Omental fat pad (tissue), 4 donors: ENCODE data around the gene SLC28A2. TPM values are rescaled to one million over a fixed set of nuclear protein-coding genes. Genes with fewer than 3 reads are reported as not detected.

Source experiments
- ATAC-seq: fragments of 150-250 bp; one replicate; pipeline ENCODE4 v1.9.1; 2016; ENCODE audit warnings: mild to moderate bottlenecking, moderate library complexity; ENCODE audit not compliant: low FRiP score
- DNase-seq: peaks from one replicate; pipeline ENCODE4 v3.0.0-alpha.2; 2019; ENCODE audit warnings: low spot score
- CTCF ChIP-seq, 3 donors: fragments of 450-650 bp; IDR thresholded peaks; one replicate each; pipeline ENCODE4 v1.5.1; 2016 to 2017; ENCODE audit warnings: antibody characterized with exemption in 3 of 3, mild to moderate bottlenecking in 3 of 3, moderate library complexity in 2 of 3
- total RNA-seq, 4 donors: library from RNA; depleted of rRNA; stranded (reverse); fragments of >200 nt; gene quantifications; one replicate each; pipeline ENCODE4 v1.1.0, GENCODE V29; 2016

SLC28A2 gene
- not detected for total RNA-seq

GRCh38 chr15:45251888-45252287, at the start of gene SLC28A2:
SLC28A2 (plus strand) TSS chr15:45252234; CDS start chr15:45253216, 982 bp downstream.
- TF ChIP-seq CTCF (IDR thresholded peaks at IDR 0.05): no peak
- no peak for ATAC-seq
- no peak for DNase-seq

- no peak for TF ChIP-seq CTCF (IDR thresholded peaks at IDR 0.05)
- no peak for ATAC-seq
- no peak for DNase-seq
Observed at GRCh38 chr15:45203182-45203581, 48.9 kb upstream of the SLC28A2 start.

- DNase-seq (no peak), ATAC-seq (no peak)
- TF ChIP-seq CTCF (IDR thresholded peaks at IDR 0.05): no peak
Observed at GRCh38 chr15:45205192-45205591, 46.8 kb upstream of the SLC28A2 start.

- no peak for ATAC-seq
Observed at GRCh38 chr15:45212493-45212892, 39.5 kb upstream of the SLC28A2 start.

GRCh38 chr15:45221053-45221599, 30.9 kb upstream of the SLC28A2 start:
- DNase-seq (no peak), ATAC-seq (no peak)
- no peak for TF ChIP-seq CTCF (IDR thresholded peaks at IDR 0.05)

More at GRCh38 chr15:45212493-45212892, 39.5 kb upstream of the SLC28A2 start:
- no peak for TF ChIP-seq CTCF (IDR thresholded peaks at IDR 0.05)
- DNase-seq: no peak

GRCh38 chr15:45221967-45222366, 30.1 kb upstream of the SLC28A2 start:
- no peak for ATAC-seq
- DNase-seq: no peak
- no peak for TF ChIP-seq CTCF (IDR thresholded peaks at IDR 0.05)

- no peak for ATAC-seq
- DNase-seq: no peak
- no peak for TF ChIP-seq CTCF (IDR thresholded peaks at IDR 0.05)
Observed at GRCh38 chr15:45224621-45225217, 27.3 kb upstream of the SLC28A2 start.
